Loucy (cell line): ENCODE results near the gene SURF6.

Experiments
- CTCF ChIP-seq: fragments of 200-600 bp; sonication (generic); conservative IDR thresholded peaks from 2 replicates; pipeline ENCODE4 v1.5.1; 2014; ENCODE audit warnings: mild to moderate bottlenecking, antibody characterized with exemption, low read length
- EZH2phosphoT487 ChIP-seq: fragments of 200-600 bp; IDR thresholded peaks from 2 replicates; pipeline ENCODE4 v1.6.1; 2018; ENCODE audit warnings: antibody characterized with exemption, mild to moderate bottlenecking, moderate library complexity, borderline replicate concordance

GRCh38 chr9:133331641-133332380 is 4.2 kb downstream of the SURF6 start:
- no peak for TF ChIP-seq CTCF
- TF ChIP-seq EZH2phosphoT487, result no peak
